GM18870 (cell line): ENCODE results near the gene C20orf96.

Source experiments
- ATAC-seq: cut with Tn5 transposase; IDR thresholded peaks from one replicate; pipeline ENCODE4 v1.9.1; 2021; ENCODE audit warnings: moderate library complexity; ENCODE audit not compliant: unreplicated experiment

Gene C20orf96

GRCh38 chr20:312067-312466 lies 21.5 kb upstream of the C20orf96 start:
- ATAC-seq: no peak

GRCh38 chr20:311609-312008 lies 21.1 kb upstream of the C20orf96 start:
- no peak for ATAC-seq

- no peak for ATAC-seq
These were observed 20.1 kb upstream of the C20orf96 start for GRCh38 chr20:310645-311044.

GRCh38 chr20:309841-310644 lies 19.5 kb upstream of the C20orf96 start:
- ATAC-seq: peak; percentile 82

GRCh38 chr20:309306-309840 lies 18.8 kb upstream of the C20orf96 start:
- no peak for ATAC-seq

GRCh38 chr20:308427-309038 lies 18.0 kb upstream of the C20orf96 start:
- no peak for ATAC-seq

GRCh38 chr20:305745-306144 lies 15.2 kb upstream of the C20orf96 start:
- ATAC-seq: no peak

GRCh38 chr20:301886-302848 lies 11.6 kb upstream of the C20orf96 start:
- no peak for ATAC-seq

- no peak for ATAC-seq
These were observed 9.9 kb upstream of the C20orf96 start for GRCh38 chr20:300345-300990.

- no peak for ATAC-seq
These were observed 8.3 kb upstream of the C20orf96 start for GRCh38 chr20:298776-299391.

- peak; percentile 8 for ATAC-seq
These were observed 7.6 kb upstream of the C20orf96 start for GRCh38 chr20:297925-298775.

- peak; percentile 59 for ATAC-seq
These were observed 6.8 kb upstream of the C20orf96 start, which contains the start of gene ZCCHC3 for GRCh38 chr20:297098-297924. Gene ZCCHC3, plus strand, starts transcription at chr20:297570. Its CDS starts 17 bp downstream, at chr20:297587.

- ATAC-seq: no peak
These were observed 5.3 kb upstream of the C20orf96 start for GRCh38 chr20:295804-296203.

GRCh38 chr20:294602-295001 lies 4.1 kb upstream of the C20orf96 start:
- ATAC-seq: no peak

GRCh38 chr20:289693-290083 lies 862 bp downstream of the C20orf96 start:
- no peak for ATAC-seq

- ATAC-seq: no peak
These were observed 1.4 kb downstream of the C20orf96 start for GRCh38 chr20:288956-289692.

- ATAC-seq: no peak
These were observed 4.0 kb downstream of the C20orf96 start for GRCh38 chr20:286508-286907.

GRCh38 chr20:284172-284571 lies 6.4 kb downstream of the C20orf96 start:
- ATAC-seq: no peak
